GM19455 (cell line): Measurements from ENCODE around the gene TRIP10.

Experiments
- ATAC-seq: cut with Tn5 transposase; IDR thresholded peaks from one replicate; pipeline ENCODE4 v1.9.1; 2021; ENCODE audit not compliant: unreplicated experiment

Gene TRIP10

GRCh38 chr19:6711605-6712004 is 27.9 kb upstream of the TRIP10 start:
- no peak for ATAC-seq

GRCh38 chr19:6712231-6712630 is 27.2 kb upstream of the TRIP10 start:
- ATAC-seq: no peak

- no peak for ATAC-seq
Observed at GRCh38 chr19:6712692-6713670, 26.5 kb upstream of the TRIP10 start.

- no peak for ATAC-seq
Observed at GRCh38 chr19:6713773-6714692, 25.4 kb upstream of the TRIP10 start.

GRCh38 chr19:6714749-6715555 is 24.5 kb upstream of the TRIP10 start:
- no peak for ATAC-seq

GRCh38 chr19:6716610-6716970 is 22.9 kb upstream of the TRIP10 start:
- no peak for ATAC-seq

GRCh38 chr19:6717036-6717435 is 22.4 kb upstream of the TRIP10 start:
- ATAC-seq: no peak

GRCh38 chr19:6717441-6717971 is 22.0 kb upstream of the TRIP10 start:
- ATAC-seq: no peak

GRCh38 chr19:6718111-6718740 is 21.3 kb upstream of the TRIP10 start:
- no peak for ATAC-seq

- ATAC-seq: no peak
Observed at GRCh38 chr19:6718741-6719539, 20.5 kb upstream of the TRIP10 start.

- no peak for ATAC-seq
Observed at GRCh38 chr19:6719540-6719861, 20.0 kb upstream of the TRIP10 start.

- ATAC-seq: no peak
Observed at GRCh38 chr19:6719992-6720368, 19.5 kb upstream of the TRIP10 start.

GRCh38 chr19:6720369-6721137 is 18.9 kb upstream of the TRIP10 start, which contains the start of gene C3:
TSS of gene C3 (minus strand) at chr19:6720650. CDS start at chr19:6720589, 61 bp downstream.
- ATAC-seq: no peak

- no peak for ATAC-seq
Observed at GRCh38 chr19:6721138-6721474, 18.4 kb upstream of the TRIP10 start.

GRCh38 chr19:6721773-6722172 is 17.7 kb upstream of the TRIP10 start:
- ATAC-seq: no peak

- no peak for ATAC-seq
Observed at GRCh38 chr19:6723108-6723618, 16.3 kb upstream of the TRIP10 start.

GRCh38 chr19:6723738-6724137 is 15.7 kb upstream of the TRIP10 start:
- ATAC-seq: no peak

- no peak for ATAC-seq
Observed at GRCh38 chr19:6724631-6725492, 14.6 kb upstream of the TRIP10 start.
